ENCODE data around the gene DHRS1. TPM values are rescaled to one million over a fixed set of nuclear protein-coding genes. Genes with fewer than 3 reads are reported as not detected.

Gene DHRS1
- total RNA-seq, 4 donors from 2014 or later, result 8.2 to 33.0 (median 17.7) TPM

DNA sequence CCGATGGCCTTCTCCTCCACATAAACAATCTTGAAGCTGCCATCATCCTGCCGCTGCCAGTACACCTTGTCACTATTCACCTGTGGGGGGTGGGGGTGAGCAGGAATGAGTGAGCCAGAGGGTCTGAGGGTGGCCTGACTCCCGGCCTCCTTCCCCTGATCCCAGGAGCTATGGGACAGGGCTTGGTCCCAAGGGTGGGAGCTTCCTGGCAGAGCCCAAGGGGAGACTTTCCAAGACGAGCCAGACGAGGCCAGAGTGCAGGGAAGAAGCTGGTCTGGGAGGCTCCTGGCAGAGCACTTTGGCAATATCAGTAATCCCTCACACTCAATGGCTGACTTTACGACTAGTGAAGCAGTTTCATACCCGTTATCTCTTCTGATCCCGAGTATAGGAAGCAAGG lies 44.1 kb downstream of the DHRS1 start:
- Histone ChIP-seq H3K9me3 (no peaks in the 10 kb centered on the region), H3K27me3 (no peaks in the 10 kb centered on the region), H3K4me3 (no peak overlapping the region), H3K27ac (no peak overlapping the region), H3K4me1 (peaks cover 0 to 9% (median 0%) of the 10 kb centered on the region in 3 donors), H3K36me3 (peaks cover 0 to 26% of the 10 kb centered on the region in 2 donors)
- ATAC-seq, result no peak
- 83 to 100% methylated on average over 1 of the region's 8 CpGs for WGBS, 2 donors (ENCODE audit: low coverage in 1 of 2)
- TF ChIP-seq, protein P1, sequence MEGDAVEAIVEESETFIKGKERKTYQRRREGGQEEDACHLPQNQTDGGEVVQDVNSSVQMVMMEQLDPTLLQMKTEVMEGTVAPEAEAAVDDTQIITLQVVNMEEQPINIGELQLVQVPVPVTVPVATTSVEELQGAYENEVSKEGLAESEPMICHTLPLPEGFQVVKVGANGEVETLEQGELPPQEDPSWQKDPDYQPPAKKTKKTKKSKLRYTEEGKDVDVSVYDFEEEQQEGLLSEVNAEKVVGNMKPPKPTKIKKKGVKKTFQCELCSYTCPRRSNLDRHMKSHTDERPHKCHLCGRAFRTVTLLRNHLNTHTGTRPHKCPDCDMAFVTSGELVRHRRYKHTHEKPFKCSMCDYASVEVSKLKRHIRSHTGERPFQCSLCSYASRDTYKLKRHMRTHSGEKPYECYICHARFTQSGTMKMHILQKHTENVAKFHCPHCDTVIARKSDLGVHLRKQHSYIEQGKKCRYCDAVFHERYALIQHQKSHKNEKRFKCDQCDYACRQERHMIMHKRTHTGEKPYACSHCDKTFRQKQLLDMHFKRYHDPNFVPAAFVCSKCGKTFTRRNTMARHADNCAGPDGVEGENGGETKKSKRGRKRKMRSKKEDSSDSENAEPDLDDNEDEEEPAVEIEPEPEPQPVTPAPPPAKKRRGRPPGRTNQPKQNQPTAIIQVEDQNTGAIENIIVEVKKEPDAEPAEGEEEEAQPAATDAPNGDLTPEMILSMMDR (IDR thresholded peaks at IDR 0.05), result no peak
- TF ChIP-seq EP300 (IDR thresholded peaks at IDR 0.05) (no peak), POLR2A (IDR thresholded peaks at IDR 0.05) (no peak), POLR2AphosphoS5 (IDR thresholded peaks at IDR 0.05) (no peak)

DNA sequence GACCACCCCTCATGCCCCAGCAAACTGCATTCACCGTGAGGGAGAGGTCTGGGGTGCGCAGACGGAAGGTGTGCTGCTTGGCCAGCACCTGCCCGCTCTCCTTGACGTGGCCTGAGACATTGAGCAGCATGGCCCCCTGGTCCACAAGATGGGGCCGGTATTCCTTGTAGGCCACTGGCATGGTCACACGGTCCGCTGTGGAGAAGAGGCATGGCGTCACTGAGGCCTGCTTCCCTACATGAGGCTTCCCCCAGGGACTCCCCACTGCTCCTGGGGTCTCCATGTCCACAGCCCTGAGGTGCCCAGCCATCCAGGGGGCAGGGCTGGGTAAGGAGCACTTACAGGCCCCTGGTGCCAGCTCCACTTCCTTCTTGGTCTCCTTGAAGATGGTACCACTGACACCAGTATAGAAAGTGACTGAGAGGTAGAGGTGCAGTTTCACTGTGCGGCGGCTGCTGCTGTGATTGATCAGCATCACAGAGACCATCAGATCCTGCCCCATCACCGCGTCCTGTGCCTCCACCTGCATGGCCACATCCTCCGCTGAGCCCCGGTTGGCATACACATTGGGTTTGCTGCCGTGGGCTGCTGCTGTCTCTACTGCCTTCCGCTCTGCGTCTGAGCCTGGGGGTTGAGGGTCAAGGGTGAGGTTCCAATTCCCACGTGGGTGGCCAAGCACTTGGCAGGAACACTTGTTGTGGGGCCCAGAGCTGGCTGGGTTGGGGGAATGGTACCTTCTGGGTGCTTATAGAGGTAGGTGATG lies 44.8 kb downstream of the DHRS1 start:
- peaks cover 0 to 26% of the 10 kb centered on the region in 2 donors for H3K36me3 ChIP-seq
- no peak overlapping the region for H3K4me3 ChIP-seq
- TF ChIP-seq, protein P1 (IDR thresholded peaks at IDR 0.05), result no peak
- no peak for TF ChIP-seq POLR2A (IDR thresholded peaks at IDR 0.05)
- no peak for TF ChIP-seq POLR2AphosphoS5 (IDR thresholded peaks at IDR 0.05)
- no peak for TF ChIP-seq EP300 (IDR thresholded peaks at IDR 0.05)
- WGBS, 2 donors (ENCODE audit: low coverage in 1 of 2), result 100% methylated on average over 2 to 3 of the region's 19 CpGs
- H3K4me1 ChIP-seq, result peaks cover 0 to 9% (median 0%) of the 10 kb centered on the region in 3 donors
- no peaks in the 10 kb centered on the region for H3K9me3 ChIP-seq
- ATAC-seq, result no peak
- H3K27ac ChIP-seq, result no peak overlapping the region
- H3K27me3 ChIP-seq, result no peaks in the 10 kb centered on the region

DNA sequence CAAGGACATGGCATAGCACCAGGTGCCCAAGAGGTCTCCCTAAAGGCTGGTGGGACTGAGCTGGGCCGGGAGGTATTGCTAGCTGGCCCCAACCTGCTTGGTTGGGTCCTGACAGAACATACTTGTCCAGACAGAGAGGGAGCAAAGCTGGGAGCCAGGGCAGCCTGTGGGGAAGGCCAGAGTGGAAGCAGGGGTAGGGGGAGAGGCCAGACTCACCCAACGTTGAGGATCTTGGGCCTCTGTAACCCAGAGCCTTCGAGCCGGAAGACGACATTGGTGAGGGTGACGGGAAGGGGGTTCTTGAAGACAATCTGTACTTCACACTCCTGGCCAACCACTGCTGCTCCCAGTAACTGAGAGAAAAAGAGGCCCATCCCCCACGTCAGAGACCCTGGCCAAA lies 45.6 kb downstream of the DHRS1 start:
- no peaks in the 10 kb centered on the region for H3K27me3 ChIP-seq
- no peak for ATAC-seq
- TF ChIP-seq EP300 (IDR thresholded peaks at IDR 0.05) (no peak), POLR2AphosphoS5 (IDR thresholded peaks at IDR 0.05) (no peak), POLR2A (IDR thresholded peaks at IDR 0.05) (no peak)
- TF ChIP-seq, protein P1 (IDR thresholded peaks at IDR 0.05), result no peak
- H3K4me1 ChIP-seq, result peaks cover 0 to 3% (median 0%) of the 10 kb centered on the region in 3 donors
- H3K27ac ChIP-seq, result no peak overlapping the region
- H3K36me3 ChIP-seq, result peaks cover 0 to 26% of the 10 kb centered on the region in 2 donors
- 67% methylated on average over 6 of the region's 7 CpGs; no CpG with 5 or more reads in 1 of the 2 donors for WGBS, 2 donors (ENCODE audit: low coverage in 1 of 2)
- H3K4me3 ChIP-seq, result no peak overlapping the region
- H3K9me3 ChIP-seq, result no peaks in the 10 kb centered on the region

DNA sequence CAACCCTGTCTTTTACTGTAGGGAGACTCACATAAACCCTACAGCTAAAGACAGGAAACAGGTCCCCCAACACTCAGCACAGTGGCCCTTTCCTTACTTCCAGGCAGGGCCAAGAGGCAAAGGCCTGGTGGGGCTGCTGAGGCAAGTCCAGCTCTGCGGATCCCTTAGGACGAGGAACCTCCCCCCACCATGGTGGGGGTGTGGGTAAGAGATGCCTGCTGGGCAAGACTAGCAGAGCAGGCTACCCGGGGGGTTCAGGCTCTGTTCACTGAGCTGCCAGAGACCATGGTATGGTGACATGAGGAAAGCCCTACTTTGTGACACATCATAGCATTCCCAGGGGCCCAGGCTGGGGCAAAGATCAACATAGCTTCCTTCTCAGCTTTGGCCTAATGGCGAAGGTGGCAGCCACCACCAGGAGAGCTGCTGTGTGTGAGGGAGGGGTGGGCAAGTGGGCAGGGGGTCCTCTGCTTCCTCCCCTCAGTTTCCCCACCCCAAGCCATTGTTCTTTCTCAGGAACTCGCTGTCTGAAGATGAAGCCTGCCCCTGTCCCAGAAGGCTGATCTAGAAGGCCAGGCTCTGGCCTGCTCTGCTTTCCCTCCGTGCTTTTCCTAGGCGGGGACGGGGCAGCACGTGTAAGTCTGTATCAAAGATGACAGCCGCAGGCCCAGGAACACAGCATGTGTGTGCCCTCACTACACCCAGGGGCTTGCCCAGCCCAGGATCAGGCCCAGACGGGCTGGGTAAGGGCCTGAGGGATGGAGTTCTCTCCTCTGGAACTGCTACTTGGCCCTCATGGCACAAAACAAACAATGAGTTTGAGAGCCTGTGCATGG lies 47.1 kb downstream of the DHRS1 start:
- no peak overlapping the region for H3K27ac ChIP-seq
- no peaks in the 10 kb centered on the region for H3K9me3 ChIP-seq
- no peak overlapping the region for H3K4me3 ChIP-seq
- H3K4me1 ChIP-seq, result no peaks in the 10 kb centered on the region
- WGBS, 2 donors (ENCODE audit: low coverage in 1 of 2), result 40% methylated on average over 1 of the region's 11 CpGs; no CpG with 5 or more reads in 1 of the 2 donors
- TF ChIP-seq, protein P1 (IDR thresholded peaks at IDR 0.05), result no peak
- TF ChIP-seq EP300 (IDR thresholded peaks at IDR 0.05) (no peak), POLR2A (IDR thresholded peaks at IDR 0.05) (no peak), POLR2AphosphoS5 (IDR thresholded peaks at IDR 0.05) (no peak)
- H3K36me3 ChIP-seq, result peaks cover 0 to 26% of the 10 kb centered on the region in 2 donors
- H3K27me3 ChIP-seq, result no peaks in the 10 kb centered on the region
- ATAC-seq, result no peak
